PC-9 (cell line): ENCODE results near the gene MSS51. TPM values are rescaled to one million over a fixed set of nuclear protein-coding genes. Genes with fewer than 3 reads are reported as not detected.

Experiments used
- BruUV-seq: library from RNA; stranded (reverse); fragments of 400-500 nt; replicated peaks from 2 replicates; lab custom pipeline; 2021; lab: Mats Ljungman, UMichigan
- CTCF ChIA-PET: fragments of 300-600 bp; sonication (Branson Sonifier 250); formaldehyde crosslinking; loops from one replicate; lab custom pipeline; 2022; ENCODE audit warnings: antibody characterized with exemption; lab: Charles Lee
- POLR2A ChIA-PET: fragments of 300-600 bp; sonication (Branson Sonifier 250); formaldehyde crosslinking; loops from one replicate; lab custom pipeline; 2022; ENCODE audit warnings: antibody characterized with exemption; ENCODE audit not compliant: unreplicated experiment; lab: Charles Lee
- DNase-seq, 2 experiments: peaks; one replicate each; pipeline versions ENCODE4 v3.0.0 to v3.0.0-alpha.2; 2015 to 2022; ENCODE audit warnings: mixed read lengths in 1 of 2
- H2AFZ ChIP-seq: fragments of 200-600 bp; sonication (generic); 2 replicates; pipeline ENCODE4 v1.8.1; 2017; ENCODE audit warnings: antibody characterized with exemption
- H3F3A ChIP-seq: fragments of 200-600 bp; sonication (generic); 2 replicates; pipeline ENCODE4 v1.8.1; 2017; ENCODE audit warnings: antibody characterized with exemption, mild to moderate bottlenecking, low read depth; ENCODE audit not compliant: insufficient read depth
- H3K27ac ChIP-seq: fragments of 200-600 bp; sonication (generic); 2 replicates; pipeline ENCODE4 v1.6.1; 2016; ENCODE audit warnings: mixed run types
- H3K27me3 ChIP-seq: fragments of 200-600 bp; sonication (generic); 2 replicates; pipeline ENCODE4 v1.6.1; 2016; ENCODE audit warnings: low read depth, mixed run types; ENCODE audit not compliant: insufficient read depth
- H3K36me3 ChIP-seq: fragments of 200-600 bp; sonication (generic); 2 replicates; pipeline ENCODE4 v1.6.1; 2016; ENCODE audit warnings: low read depth, mixed run types
- H3K4me1 ChIP-seq: fragments of 200-600 bp; sonication (generic); replicated peaks from 2 replicates; pipeline ENCODE4 v1.6.1; 2016; ENCODE audit warnings: mixed run types; ENCODE audit not compliant: insufficient read depth
- H3K4me2 ChIP-seq: fragments of 200-600 bp; sonication (generic); 2 replicates; pipeline ENCODE4 v1.6.1; 2017; ENCODE audit warnings: mixed run types
- H3K4me3 ChIP-seq: fragments of 200-600 bp; sonication (generic); 2 replicates; pipeline ENCODE4 v1.6.1; 2016; ENCODE audit warnings: mixed run types
- H3K79me2 ChIP-seq: fragments of 200-600 bp; sonication (generic); 2 replicates; pipeline ENCODE4 v1.6.1; 2017; ENCODE audit warnings: low read depth, mixed run types
- H3K9me2 ChIP-seq: fragments of 200-600 bp; sonication (generic); 2 replicates; pipeline ENCODE4 v1.8.1; 2017; ENCODE audit warnings: mild to moderate bottlenecking; ENCODE audit not compliant: insufficient read depth
- H3K9me3 ChIP-seq: fragments of 200-600 bp; sonication (generic); 2 replicates; pipeline ENCODE4 v1.8.1; 2016; ENCODE audit warnings: low read depth; ENCODE audit not compliant: insufficient read depth
- H4K20me1 ChIP-seq: fragments of 200-600 bp; sonication (generic); 2 replicates; pipeline ENCODE4 v1.8.1; 2017; ENCODE audit not compliant: insufficient read depth
- EZH2 ChIP-seq: fragments of 200-600 bp; sonication (generic); IDR thresholded peaks from 2 replicates; pipeline ENCODE4 v1.8.0; 2017; ENCODE audit warnings: antibody characterized with exemption, low read depth
- intact Hi-C: fragments of 100-400 bp; cut with micrococcal nuclease; formaldehyde crosslinking; loops from one replicate; pipeline ENCODE4 v1.10.0; 2022; ENCODE audit not compliant: unreplicated experiment
- total RNA-seq: library from RNA; stranded (reverse); gene quantifications from 2 replicates; pipeline ENCODE4 v1.2.3, GENCODE V29; 2021
- TF ChIP-seq, protein P1 (sequence below): fragments of 200-600 bp; sonication (generic); conservative IDR thresholded peaks from 2 replicates; pipeline ENCODE4 v1.6.1; 2017; ENCODE audit warnings: mixed run types, antibody characterized with exemption, mild to moderate bottlenecking, moderate library complexity

Gene MSS51
- total RNA-seq, 1 experiment from 2014 or later, result 2.4 TPM

DNA sequence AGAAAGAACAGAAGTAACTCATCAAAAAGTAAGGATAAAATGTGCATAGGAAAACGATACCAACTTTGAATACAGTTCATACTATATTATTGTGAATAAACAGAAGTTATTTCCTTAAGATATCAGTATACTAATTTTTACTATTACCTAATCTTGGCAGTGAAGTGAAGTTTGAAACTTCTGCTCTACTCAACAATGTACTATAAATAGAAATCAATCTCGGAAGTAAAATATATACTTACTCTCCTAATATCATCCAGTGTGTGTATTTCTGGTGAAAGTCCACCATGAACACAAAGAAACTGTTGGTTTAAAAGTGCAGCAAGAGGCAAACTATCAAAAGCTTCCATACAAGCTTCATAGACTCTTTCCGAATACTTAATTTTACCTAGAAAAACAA is 37.9 kb upstream of the MSS51 start:
- H3K27me3 ChIP-seq, result no peaks in the 10 kb centered on the region
- ChIA-PET CTCF (no interaction called here), POLR2A (no interaction called here)
- H3K4me3 ChIP-seq, result no peak overlapping the region
- H3K27ac ChIP-seq, result no peak overlapping the region
- no peaks in the 10 kb centered on the region for H3K9me3 ChIP-seq
- peaks cover 15% of the 10 kb centered on the region; the same call in 1 of the 2 replicates for H3K36me3 ChIP-seq
- no peak for DNase-seq
- TF ChIP-seq EZH2, result no peak
- TF ChIP-seq, protein P1, sequence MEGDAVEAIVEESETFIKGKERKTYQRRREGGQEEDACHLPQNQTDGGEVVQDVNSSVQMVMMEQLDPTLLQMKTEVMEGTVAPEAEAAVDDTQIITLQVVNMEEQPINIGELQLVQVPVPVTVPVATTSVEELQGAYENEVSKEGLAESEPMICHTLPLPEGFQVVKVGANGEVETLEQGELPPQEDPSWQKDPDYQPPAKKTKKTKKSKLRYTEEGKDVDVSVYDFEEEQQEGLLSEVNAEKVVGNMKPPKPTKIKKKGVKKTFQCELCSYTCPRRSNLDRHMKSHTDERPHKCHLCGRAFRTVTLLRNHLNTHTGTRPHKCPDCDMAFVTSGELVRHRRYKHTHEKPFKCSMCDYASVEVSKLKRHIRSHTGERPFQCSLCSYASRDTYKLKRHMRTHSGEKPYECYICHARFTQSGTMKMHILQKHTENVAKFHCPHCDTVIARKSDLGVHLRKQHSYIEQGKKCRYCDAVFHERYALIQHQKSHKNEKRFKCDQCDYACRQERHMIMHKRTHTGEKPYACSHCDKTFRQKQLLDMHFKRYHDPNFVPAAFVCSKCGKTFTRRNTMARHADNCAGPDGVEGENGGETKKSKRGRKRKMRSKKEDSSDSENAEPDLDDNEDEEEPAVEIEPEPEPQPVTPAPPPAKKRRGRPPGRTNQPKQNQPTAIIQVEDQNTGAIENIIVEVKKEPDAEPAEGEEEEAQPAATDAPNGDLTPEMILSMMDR, result no peak
- no peaks in the 10 kb centered on the region for H3K9me2 ChIP-seq
- H3K79me2 ChIP-seq, result no peaks in the 10 kb centered on the region
- H3K4me2 ChIP-seq, result no peak overlapping the region
- no peaks in the 10 kb centered on the region for H4K20me1 ChIP-seq
- H2AFZ ChIP-seq, result no peak overlapping the region
- H3K4me1 ChIP-seq, result no peaks in the 10 kb centered on the region
- BruUV-seq, result no TSS peak
- no peaks in the 10 kb centered on the region for H3F3A ChIP-seq
- intact Hi-C loops, result no loop called here

DNA sequence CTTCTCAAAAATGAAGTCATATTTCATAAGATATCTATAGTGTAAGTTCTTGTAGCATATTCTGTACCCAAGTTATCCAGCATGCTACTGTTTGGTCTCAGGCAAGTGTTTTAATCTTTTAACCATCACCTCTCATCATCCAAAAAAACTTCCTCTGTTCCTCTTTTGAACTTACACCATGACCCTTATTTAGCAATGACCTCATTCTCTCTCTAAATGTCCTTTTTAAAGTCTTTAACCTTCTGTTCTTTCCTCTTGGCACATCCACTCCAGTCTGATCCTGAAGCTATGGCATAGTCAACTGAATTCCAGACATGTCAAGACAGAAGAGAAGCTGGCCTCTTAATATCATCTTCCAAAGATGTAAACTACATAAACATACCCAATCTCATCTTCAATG is 36.2 kb upstream of the MSS51 start:
- no peak overlapping the region for H3K4me2 ChIP-seq
- H2AFZ ChIP-seq, result no peak overlapping the region
- no TSS peak for BruUV-seq
- H3K27ac ChIP-seq, result no peak overlapping the region
- no peaks in the 10 kb centered on the region for H3K9me3 ChIP-seq
- no peak overlapping the region for H3K4me3 ChIP-seq
- H3K36me3 ChIP-seq, result peaks cover 22% of the 10 kb centered on the region; the same call in 1 of the 2 replicates
- intact Hi-C loops, result no loop called here
- no peaks in the 10 kb centered on the region for H3K4me1 ChIP-seq
- CTCF ChIA-PET, result no interaction called here
- H3K9me2 ChIP-seq, result no peaks in the 10 kb centered on the region
- TF ChIP-seq, protein P1, result no peak
- no peak for TF ChIP-seq EZH2
- POLR2A ChIA-PET, result interaction anchor here (0.6 kb wide), 1 partner anchor 22 kb away, joined by 3 read pairs; no protein-coding TSS in a partner anchor
- no peak for DNase-seq
- H3F3A ChIP-seq, result no peaks in the 10 kb centered on the region
- H4K20me1 ChIP-seq, result no peaks in the 10 kb centered on the region
- H3K27me3 ChIP-seq, result no peaks in the 10 kb centered on the region
- no peaks in the 10 kb centered on the region for H3K79me2 ChIP-seq

DNA sequence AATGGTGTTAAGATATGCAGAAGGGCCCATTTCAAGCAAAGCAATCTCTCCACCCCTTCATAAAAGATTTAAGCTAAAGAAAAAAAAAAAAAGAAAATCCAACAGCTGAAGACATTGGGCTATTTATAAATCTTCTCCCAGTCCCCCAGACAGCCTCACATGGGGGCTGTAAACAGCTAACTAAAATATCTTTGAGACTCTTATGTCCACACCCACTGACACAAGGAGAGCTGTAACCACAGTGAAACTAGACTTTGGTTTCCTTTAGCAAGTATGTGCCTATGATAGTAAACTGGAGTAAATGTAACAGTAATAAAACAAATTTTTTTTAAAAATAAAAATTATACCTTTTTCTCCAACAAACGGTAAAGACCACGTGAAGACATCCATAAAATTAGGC is 33.8 kb upstream of the MSS51 start:
- no TSS peak for BruUV-seq
- POLR2A ChIA-PET, result no interaction called here
- Histone ChIP-seq H2AFZ (no peak overlapping the region), H3K9me3 (no peaks in the 10 kb centered on the region), H3K4me2 (no peak overlapping the region), H3K36me3 (peaks cover 26% of the 10 kb centered on the region; the same call in 1 of the 2 replicates), H3F3A (no peaks in the 10 kb centered on the region), H3K9me2 (no peaks in the 10 kb centered on the region), H3K4me1 (no peaks in the 10 kb centered on the region), H4K20me1 (no peaks in the 10 kb centered on the region), H3K27ac (no peak overlapping the region), H3K79me2 (no peaks in the 10 kb centered on the region), H3K27me3 (no peaks in the 10 kb centered on the region), H3K4me3 (no peak overlapping the region)
- CTCF ChIA-PET, result interaction anchor here (0.6 kb wide), 1 partner anchor 148 kb away, joined by 3 read pairs; no protein-coding TSS in a partner anchor
- no peak for TF ChIP-seq EZH2
- TF ChIP-seq, protein P1, result no peak
- intact Hi-C loops, result no loop called here
- DNase-seq, result no peak
